Rectal smooth muscle tissue (tissue), 1 donor: ENCODE data around the gene VSIG4.

Experiments used
- H3K27ac ChIP-seq: one replicate; pipeline ENCODE4 v1.7.0; 2013; ENCODE audit warnings: low read depth, low read length, inconsistent platforms
- H3K27me3 ChIP-seq: one replicate; pipeline ENCODE4 v1.7.0; 2013; ENCODE audit warnings: low read length; ENCODE audit not compliant: control insufficient read depth, insufficient read depth
- H3K36me3 ChIP-seq: one replicate; pipeline ENCODE4 v1.7.0; 2013; ENCODE audit warnings: low read length; ENCODE audit not compliant: control insufficient read depth, insufficient read depth
- H3K4me1 ChIP-seq: one replicate; pipeline ENCODE4 v1.7.0; 2013; ENCODE audit warnings: low read length; ENCODE audit not compliant: control insufficient read depth, insufficient read depth
- H3K4me3 ChIP-seq: one replicate; pipeline ENCODE4 v1.7.0; 2013; ENCODE audit warnings: low read length
- H3K9ac ChIP-seq: one replicate; pipeline ENCODE4 v1.7.0; 2013; ENCODE audit warnings: low read length

Gene VSIG4

GRCh38 chrX:66043584-66043983, 3.7 kb upstream of the VSIG4 start:
- Histone ChIP-seq H3K4me1 (no peaks in the 10 kb centered on the region), H3K9ac (no peak overlapping the region), H3K4me3 (no peak overlapping the region), H3K27me3 (no peaks in the 10 kb centered on the region), H3K36me3 (no peaks in the 10 kb centered on the region), H3K27ac (no peak overlapping the region)

GRCh38 chrX:66042307-66043077, 2.6 kb upstream of the VSIG4 start:
- Histone ChIP-seq H3K27me3 (no peaks in the 10 kb centered on the region), H3K36me3 (no peaks in the 10 kb centered on the region), H3K27ac (no peak overlapping the region), H3K4me1 (no peaks in the 10 kb centered on the region), H3K4me3 (no peak overlapping the region), H3K9ac (no peak overlapping the region)

- Histone ChIP-seq H3K4me1 (no peaks in the 10 kb centered on the region), H3K27me3 (no peaks in the 10 kb centered on the region), H3K27ac (no peak overlapping the region), H3K4me3 (no peak overlapping the region), H3K36me3 (no peaks in the 10 kb centered on the region), H3K9ac (no peak overlapping the region)
Observed at GRCh38 chrX:66038115-66038514, 1.8 kb downstream of the VSIG4 start.

GRCh38 chrX:66036231-66036630, 3.6 kb downstream of the VSIG4 start:
- H3K4me3 ChIP-seq = no peak overlapping the region
- no peaks in the 10 kb centered on the region for H3K36me3 ChIP-seq
- no peaks in the 10 kb centered on the region for H3K4me1 ChIP-seq
- H3K9ac ChIP-seq = no peak overlapping the region
- H3K27me3 ChIP-seq = no peaks in the 10 kb centered on the region
- H3K27ac ChIP-seq = no peak overlapping the region

- H3K4me3 ChIP-seq = no peak overlapping the region
- H3K4me1 ChIP-seq = no peaks in the 10 kb centered on the region
- no peaks in the 10 kb centered on the region for H3K36me3 ChIP-seq
- no peaks in the 10 kb centered on the region for H3K27me3 ChIP-seq
- no peak overlapping the region for H3K27ac ChIP-seq
- no peak overlapping the region for H3K9ac ChIP-seq
Observed at GRCh38 chrX:66035667-66036066, 4.2 kb downstream of the VSIG4 start.

- Histone ChIP-seq H3K27me3 (no peaks in the 10 kb centered on the region), H3K4me1 (no peaks in the 10 kb centered on the region), H3K36me3 (no peaks in the 10 kb centered on the region), H3K9ac (no peak overlapping the region), H3K27ac (no peak overlapping the region), H3K4me3 (no peak overlapping the region)
Observed at GRCh38 chrX:66030505-66031317, 9.2 kb downstream of the VSIG4 start.

- Histone ChIP-seq H3K36me3 (no peaks in the 10 kb centered on the region), H3K27me3 (no peaks in the 10 kb centered on the region), H3K4me1 (no peaks in the 10 kb centered on the region), H3K9ac (no peak overlapping the region), H3K27ac (no peak overlapping the region), H3K4me3 (no peak overlapping the region)
Observed at GRCh38 chrX:66028936-66029335, 10.9 kb downstream of the VSIG4 start.

GRCh38 chrX:66024570-66024969, 15.3 kb downstream of the VSIG4 start:
- no peaks in the 10 kb centered on the region for H3K36me3 ChIP-seq
- no peaks in the 10 kb centered on the region for H3K27me3 ChIP-seq
- H3K27ac ChIP-seq = no peak overlapping the region
- H3K4me3 ChIP-seq = no peak overlapping the region
- H3K4me1 ChIP-seq = no peaks in the 10 kb centered on the region
- no peak overlapping the region for H3K9ac ChIP-seq

GRCh38 chrX:66024092-66024467, 15.8 kb downstream of the VSIG4 start:
- no peaks in the 10 kb centered on the region for H3K4me1 ChIP-seq
- no peaks in the 10 kb centered on the region for H3K36me3 ChIP-seq
- no peak overlapping the region for H3K9ac ChIP-seq
- H3K27ac ChIP-seq = no peak overlapping the region
- H3K4me3 ChIP-seq = no peak overlapping the region
- no peaks in the 10 kb centered on the region for H3K27me3 ChIP-seq

GRCh38 chrX:66023385-66024091, 16.3 kb downstream of the VSIG4 start:
- Histone ChIP-seq H3K9ac (no peak overlapping the region), H3K27me3 (no peaks in the 10 kb centered on the region), H3K4me1 (no peaks in the 10 kb centered on the region), H3K4me3 (no peak overlapping the region), H3K27ac (no peak overlapping the region), H3K36me3 (no peaks in the 10 kb centered on the region)

- no peaks in the 10 kb centered on the region for H3K36me3 ChIP-seq
- no peaks in the 10 kb centered on the region for H3K27me3 ChIP-seq
- no peak overlapping the region for H3K27ac ChIP-seq
- H3K4me1 ChIP-seq = no peaks in the 10 kb centered on the region
- no peak overlapping the region for H3K9ac ChIP-seq
- no peak overlapping the region for H3K4me3 ChIP-seq
Observed at GRCh38 chrX:66022632-66023384, 17.1 kb downstream of the VSIG4 start.
